ENCODE results near the gene ABCC10.
"Not testable (repeated sequence)": the region's sequence is repeated elsewhere in the genome, so short reads cannot be mapped to it uniquely, and the experiment has no call there.

ABCC10 gene, protein sequence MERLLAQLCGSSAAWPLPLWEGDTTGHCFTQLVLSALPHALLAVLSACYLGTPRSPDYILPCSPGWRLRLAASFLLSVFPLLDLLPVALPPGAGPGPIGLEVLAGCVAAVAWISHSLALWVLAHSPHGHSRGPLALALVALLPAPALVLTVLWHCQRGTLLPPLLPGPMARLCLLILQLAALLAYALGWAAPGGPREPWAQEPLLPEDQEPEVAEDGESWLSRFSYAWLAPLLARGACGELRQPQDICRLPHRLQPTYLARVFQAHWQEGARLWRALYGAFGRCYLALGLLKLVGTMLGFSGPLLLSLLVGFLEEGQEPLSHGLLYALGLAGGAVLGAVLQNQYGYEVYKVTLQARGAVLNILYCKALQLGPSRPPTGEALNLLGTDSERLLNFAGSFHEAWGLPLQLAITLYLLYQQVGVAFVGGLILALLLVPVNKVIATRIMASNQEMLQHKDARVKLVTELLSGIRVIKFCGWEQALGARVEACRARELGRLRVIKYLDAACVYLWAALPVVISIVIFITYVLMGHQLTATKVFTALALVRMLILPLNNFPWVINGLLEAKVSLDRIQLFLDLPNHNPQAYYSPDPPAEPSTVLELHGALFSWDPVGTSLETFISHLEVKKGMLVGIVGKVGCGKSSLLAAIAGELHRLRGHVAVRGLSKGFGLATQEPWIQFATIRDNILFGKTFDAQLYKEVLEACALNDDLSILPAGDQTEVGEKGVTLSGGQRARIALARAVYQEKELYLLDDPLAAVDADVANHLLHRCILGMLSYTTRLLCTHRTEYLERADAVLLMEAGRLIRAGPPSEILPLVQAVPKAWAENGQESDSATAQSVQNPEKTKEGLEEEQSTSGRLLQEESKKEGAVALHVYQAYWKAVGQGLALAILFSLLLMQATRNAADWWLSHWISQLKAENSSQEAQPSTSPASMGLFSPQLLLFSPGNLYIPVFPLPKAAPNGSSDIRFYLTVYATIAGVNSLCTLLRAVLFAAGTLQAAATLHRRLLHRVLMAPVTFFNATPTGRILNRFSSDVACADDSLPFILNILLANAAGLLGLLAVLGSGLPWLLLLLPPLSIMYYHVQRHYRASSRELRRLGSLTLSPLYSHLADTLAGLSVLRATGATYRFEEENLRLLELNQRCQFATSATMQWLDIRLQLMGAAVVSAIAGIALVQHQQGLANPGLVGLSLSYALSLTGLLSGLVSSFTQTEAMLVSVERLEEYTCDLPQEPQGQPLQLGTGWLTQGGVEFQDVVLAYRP (N-terminal part only)

DNA sequence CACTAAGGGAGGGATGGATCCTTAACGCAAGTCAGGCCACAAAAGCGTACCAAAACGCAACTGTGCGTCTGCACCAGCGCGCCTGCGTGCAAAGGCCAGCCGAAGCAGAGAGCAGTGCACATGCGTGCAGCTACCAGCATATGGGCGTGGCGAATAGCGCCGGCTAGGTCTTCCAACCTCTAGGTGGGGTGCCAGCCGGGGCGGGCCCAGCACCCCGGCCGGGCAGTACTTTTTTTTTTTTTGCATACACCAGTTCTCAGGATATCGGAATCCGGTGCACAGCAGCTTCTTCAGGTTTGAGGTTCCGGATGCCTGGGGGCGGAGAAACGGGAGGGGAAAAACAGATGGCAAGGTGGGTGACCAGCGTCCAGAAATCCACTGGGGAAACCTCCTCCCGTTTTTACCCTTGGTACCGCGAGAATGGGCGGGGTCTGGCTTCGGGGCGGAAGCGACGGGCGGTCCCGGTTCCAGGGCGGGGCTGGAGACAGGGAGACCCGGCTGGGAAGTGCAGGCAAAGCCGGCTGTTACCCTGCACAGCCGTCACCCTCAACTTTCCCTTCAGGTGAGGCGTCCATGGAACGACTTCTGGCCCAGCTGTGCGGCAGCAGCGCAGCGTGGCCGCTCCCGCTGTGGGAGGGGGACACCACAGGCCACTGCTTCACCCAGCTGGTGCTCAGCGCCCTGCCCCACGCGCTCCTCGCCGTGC lies at the start of gene ABCC10:
Gene ABCC10, plus strand, starts transcription at position 136 of the 706 bp plus-strand sequence. Its CDS starts 438 bp downstream, at position 574.
- peak; percentile 92 for DNase-seq

DNA sequence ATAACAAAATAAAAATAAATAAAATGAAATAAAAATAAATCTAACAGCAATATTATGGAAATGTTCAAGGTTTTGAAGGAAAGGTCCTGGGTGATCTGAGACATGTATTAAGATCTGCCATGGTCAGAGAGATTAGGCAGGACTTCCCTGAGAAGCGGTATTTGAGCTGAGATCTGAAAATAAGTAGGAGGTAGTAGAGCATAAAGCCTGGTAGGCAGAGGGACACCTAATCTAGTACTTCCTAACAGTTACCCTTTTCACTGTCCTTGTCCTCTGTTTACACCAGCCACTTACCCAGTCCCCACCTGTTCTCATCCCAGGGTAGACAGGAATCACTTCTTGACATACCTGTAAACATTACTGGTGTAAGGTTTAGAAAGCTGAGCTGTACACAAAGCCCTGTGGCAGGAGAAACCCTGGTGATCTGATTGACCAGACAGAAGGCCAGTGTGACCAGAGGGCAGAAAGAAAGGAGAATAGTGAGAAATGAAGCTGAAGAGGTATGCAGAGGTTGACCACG lies 49.6 kb upstream of the ABCC10 start:
- DNase-seq = no peak

DNA sequence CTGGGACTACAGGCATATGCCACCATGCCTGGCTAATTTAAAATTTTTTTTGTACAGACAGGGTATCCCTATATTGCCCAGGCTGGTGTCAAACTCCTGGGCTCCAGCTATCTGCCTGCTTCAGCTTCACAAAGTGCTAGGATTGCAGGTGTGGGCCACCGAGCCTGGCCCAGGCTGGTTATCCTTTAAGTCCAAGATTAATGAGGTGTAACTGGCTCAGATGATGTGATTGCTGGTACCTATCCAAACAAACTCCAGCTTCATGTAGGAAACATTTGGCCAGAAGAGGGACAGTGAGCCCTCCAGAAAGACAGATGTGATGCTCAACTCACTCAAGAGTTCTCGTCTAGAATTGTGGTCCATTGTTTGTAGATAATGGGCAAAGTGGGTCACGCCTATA lies 48.7 kb upstream of the ABCC10 start:
- no peak for DNase-seq

DNA sequence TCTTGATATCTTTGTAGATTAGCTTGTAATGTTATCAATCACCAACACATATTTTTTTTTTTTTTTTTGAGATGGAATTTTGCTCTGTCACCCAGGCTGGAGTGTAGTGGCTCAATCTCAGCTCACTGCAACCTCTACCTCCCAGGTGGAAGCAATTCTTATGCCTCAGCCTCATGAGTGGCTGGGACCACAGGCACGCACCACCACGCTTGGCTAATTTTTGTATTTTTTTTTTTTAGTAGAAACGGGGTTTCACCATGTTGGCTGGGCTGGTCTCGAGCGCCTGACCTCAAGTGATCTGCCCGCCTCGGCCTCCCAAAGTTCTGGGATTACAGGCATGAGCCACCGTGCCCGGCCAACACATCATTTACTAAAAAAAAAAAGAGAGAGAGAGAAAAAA lies 46.5 kb upstream of the ABCC10 start:
- not testable (repeated sequence) for DNase-seq

DNA sequence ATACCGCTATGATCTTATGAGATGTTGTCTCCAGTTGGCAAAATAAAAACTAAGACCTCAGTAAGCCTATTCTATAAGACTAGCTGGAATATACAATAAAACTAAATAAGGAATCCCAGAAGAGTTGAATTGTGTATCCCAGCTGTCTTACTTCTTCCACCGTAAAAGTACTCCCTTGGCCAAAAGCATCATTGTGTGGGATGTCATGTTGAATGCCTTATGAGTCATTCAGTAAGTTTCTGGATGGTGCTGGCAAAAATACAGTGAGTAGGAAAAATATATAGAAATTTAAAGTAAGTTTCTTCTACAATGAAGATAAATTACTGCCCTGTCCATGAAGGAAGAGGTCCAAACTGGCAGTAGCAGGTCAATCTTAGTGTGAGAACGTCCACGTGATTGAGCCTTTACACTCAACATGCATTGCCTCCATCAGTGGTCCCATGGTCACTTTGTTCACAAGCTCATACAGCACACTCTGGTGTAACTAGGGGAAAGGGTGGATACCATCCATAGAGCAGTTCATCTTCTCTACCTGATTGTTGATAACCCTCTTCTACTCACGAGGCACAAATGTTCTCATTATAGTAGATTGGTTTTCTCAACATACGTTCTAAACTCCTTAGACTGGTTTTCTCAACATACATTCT lies 44.2 kb upstream of the ABCC10 start:
- no peak for DNase-seq

DNA sequence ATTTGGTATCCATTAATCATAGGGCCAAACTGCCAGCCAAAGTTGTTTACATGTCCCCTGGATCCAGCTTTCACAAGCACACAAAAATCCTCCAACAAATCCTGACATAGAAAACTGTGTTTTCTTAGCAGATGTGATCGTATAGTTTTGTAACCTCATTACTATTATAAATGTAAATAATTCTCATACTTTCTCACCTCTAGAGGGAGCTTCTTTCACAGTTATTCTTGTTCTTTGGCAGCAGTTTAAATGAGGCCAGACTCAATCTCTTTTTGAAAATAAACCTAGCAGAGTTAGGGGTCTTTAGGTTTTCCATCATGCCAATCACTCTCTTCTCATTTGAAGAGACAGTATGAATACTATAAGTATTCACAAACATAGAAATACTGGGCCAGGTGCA lies 40.8 kb upstream of the ABCC10 start:
- no peak for DNase-seq

DNA sequence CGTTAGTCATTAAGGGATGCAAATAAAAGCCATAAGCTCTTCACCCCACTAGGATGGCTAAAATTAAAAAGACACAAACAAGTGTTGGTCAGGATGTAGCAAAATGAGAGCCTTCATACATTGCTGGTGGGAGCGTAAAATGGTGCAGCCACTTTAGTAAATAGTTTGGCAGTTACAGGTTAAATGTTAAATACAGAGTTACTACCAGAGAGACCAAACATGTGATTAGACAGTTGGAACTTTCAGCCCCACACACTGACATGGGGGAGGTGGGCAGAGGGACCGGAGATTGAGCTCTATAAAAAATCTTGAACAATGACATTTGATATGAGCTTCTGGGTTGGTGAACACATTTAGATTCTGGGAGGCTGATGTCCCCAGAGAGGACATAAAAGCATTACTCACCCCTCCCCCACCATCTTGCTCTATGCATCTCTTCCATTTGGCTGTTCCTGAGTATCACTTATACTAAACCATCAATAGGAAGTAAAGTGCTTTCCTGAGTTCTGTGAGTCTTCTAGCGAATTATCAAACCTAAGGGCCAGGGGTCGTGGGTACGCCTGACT lies 37.5 kb upstream of the ABCC10 start:
- no peak for DNase-seq

DNA sequence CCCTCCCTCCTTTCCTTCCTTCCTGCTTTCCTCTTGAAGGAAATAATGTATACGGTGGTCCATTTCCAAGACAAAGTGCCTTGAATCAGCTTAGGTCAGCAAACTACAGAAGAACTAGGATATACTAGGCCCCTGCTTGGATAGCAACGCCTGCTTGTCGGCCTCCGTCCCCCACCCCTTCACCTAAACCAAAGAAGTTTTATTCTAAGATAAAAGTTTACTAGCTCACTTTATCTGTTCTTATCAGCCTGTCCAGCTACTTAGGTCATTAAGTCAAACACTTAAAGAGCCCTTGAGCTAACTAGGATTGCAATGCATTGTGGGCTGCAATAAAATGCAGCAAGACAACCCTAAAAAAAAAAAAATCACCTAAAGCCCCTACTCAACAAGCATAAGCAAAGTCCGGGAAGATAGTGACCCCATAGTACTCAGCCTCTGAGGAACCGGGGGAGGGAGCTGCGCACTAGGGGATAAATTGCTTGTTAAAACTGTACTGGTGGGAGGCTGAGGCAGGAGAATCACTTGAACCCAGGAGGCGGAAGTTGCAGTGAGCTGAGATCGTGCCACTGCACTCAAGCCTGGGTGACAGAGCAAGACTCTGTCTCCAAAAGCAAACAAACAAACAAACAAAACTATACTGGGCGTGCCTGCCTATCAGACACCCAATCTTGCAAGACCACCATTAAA lies 36.4 kb upstream of the ABCC10 start:
- not testable (repeated sequence) for DNase-seq

DNA sequence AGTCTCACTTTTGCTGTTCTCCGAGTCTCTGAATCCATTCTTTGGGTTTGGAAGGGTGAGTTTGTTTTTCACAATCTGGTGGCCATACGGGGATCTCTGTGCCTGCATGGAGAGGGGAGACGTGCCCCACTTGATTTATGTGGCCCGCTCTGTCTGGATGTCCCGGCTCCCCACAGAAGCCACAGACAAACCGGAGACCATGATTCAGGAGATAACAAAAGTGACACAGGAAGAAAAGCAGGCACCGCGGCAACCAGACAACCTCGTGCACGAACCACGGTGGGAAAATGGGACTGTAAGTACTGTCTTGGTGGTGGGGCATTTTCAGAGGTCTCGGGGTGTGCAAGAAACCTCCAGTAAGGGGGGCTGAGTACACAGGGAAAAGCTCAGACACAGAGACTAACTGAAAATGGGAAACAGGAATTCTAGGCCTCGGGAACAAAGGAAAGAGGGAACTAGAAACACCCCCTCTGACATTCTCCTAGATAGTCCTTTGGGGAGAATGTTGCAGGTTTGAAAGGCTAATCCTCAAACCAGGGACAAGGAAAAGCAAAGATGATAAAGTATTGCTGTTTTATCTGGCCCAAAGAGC lies 35.8 kb upstream of the ABCC10 start:
- DNase-seq = peak; percentile 52

DNA sequence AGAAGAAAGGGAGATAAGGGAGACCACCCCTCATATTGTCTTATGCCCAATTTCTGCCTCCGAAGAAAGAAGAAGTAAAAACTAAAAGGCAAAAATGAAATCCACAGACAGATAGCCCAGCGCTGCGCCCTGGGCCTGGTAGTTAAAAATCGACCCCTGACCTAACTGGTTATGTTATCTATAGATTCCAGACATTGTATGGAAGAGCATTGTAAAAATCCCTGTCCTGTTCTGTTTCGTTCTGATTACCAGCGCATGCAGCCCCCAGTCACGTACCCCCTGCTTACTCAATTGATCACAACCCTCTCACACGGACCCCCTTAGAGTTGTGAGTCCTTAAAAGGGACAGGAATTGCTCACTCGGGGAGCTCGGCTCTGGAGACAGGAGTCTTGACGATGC lies 34.2 kb upstream of the ABCC10 start:
- DNase-seq = not testable (repeated sequence)

DNA sequence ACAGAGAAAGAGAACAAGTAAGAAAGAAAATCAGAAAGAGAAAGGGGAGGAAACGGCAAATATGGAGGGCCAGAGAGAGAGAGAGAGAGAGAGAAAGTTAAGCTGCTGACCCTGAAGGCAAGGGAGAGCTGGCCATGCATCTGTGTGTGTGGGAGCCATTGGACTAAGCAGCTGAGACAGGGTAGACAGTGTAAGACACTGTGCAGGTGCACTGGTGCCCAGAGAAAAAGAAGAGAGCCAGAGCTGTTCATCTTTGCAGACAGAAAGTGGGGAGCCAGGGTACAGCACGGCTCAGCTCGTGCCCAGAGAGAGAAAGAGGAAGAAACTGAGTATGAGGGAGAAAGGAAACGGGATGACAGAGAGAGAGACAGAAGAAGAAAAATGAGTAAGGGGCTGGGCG lies 33.7 kb upstream of the ABCC10 start:
- DNase-seq = no peak

DNA sequence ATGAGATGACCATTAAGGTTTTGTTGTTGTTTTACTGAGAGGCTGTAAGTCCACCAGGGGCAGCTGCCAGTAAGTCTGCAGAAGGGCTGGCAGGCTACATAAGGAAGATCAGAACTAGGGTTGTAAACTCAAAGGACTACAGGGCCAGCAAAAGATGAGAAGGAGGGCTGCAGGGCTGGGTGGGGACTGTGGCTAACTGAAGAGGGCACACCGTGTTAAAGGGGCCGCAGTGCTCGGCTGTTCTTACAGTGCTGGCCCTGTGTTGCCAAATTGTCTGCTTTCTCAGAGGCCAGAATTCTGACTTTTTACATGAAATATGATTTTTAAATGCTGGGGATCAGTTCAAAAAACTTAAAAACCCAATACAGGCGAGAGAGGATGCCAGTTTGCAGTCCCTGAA lies 32.4 kb upstream of the ABCC10 start:
- no peak for DNase-seq

DNA sequence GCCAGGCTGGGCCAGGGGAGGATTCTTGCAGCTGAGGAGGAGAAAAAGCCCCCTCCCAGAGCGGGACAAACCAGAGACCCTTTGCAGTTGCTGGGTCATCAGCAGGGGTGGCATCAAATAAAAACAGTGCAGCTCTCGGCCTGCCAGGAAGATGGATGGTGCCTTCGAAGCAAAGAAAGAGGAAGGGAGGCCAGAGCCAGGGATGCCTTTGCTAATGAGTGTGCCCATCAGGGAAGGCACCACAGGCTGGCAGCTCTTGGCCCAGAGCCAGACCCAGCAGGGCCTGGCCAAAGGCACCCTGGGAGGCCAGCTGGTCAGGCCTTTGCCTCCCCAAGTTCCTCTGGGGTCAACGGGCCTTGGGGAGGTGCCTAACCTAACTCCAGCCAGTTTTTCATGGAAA lies 31.6 kb upstream of the ABCC10 start:
- DNase-seq = no peak

DNA sequence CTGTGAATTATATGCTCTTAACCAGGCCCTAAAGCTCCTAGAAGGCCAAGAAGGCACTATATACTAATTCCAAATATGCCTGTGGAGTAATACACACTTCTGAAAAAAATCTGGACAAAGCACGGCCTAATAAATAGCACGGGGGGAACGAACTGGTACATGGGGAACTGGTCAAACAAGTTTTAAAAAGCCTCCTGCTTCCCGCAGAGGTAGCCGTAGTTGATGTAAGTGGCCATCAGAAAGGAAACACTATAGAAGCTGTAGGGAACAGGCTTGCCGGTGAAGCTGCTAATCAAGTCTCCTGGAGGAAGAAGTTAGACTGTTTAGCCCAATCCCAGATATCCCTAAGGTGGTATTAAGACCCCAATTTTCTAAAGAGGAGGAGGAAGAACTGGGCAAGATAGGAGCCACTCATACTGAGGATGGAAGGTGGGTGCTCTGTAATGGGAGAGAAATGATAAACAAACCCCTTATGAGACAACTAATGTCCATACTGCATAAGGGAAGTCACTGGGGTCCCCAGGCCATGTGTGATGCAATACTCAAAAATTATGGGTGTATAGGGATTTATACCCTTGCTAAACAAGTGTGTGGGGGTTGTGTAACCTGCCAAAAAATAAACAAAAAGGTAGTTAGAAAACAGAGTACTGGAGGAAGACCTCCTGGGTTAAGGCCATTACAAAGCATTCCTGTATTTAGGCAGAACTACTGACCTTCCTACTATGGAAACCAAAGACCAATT lies 30.8 kb upstream of the ABCC10 start:
- no peak for DNase-seq

DNA sequence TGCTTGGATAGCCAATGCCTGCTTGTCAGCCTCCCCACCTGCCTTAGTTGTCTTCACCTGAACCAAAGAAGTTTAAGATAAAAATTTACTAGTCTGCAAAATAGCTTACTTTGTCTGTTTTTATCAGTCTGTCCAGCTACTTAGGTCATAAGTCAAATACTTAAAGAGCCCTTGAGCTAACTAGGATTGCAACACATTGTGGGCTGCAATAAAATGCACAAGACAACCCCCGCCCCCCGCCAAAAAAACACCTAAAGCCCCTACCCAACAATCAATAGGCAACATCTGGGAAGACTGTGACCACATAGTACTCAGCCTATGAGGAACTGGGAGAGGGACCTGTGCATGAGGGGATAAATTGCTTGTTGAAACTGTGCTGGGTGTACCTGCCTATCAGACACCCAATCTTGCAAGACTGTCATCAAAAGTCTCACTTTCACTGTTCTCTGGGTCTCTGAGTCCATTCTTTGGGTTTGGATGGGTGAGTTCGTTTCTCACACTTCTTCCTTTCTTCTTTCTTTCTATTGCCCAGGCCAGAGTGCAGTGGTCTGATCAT lies 27.3 kb upstream of the ABCC10 start:
- no peak for DNase-seq

DNA sequence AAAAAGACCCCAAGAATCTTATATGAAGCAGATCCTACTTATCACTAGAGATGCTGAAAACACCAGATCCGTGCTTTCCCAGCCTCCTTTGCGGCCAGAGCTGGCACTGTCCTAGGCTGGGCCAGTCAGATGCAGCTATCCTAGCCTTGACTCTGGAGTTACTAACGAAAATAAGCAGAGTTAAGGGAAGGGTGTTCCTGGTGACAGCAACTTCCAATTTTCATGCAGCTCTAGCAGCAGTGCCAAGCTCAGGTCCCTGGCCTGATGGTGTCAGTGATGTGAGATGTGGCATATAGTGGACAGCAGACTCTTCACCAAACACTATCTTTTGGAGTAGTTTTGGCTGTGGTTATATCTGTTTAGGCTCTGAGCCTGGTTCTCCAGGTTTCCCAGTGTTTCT lies 25.6 kb upstream of the ABCC10 start:
- no peak for DNase-seq

DNA sequence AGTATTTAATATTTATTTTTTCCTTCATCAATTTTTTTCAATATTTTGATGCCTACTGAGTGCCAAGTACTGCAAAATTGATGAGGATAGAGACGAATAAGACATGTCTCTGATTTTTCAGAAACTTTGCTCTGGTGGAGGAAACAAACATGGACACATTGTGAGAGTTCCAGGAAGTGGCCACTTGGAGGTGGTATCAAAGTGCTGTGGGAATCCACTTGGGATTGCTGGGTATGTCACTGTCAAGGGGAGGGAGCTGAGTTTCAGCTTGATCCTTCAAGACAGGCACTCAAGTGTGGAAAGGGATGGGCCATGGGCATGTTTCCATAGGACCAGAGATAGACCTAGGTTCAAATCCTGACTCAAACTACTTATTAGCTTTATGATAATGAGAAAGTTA lies 24.5 kb upstream of the ABCC10 start:
- no peak for DNase-seq

DNA sequence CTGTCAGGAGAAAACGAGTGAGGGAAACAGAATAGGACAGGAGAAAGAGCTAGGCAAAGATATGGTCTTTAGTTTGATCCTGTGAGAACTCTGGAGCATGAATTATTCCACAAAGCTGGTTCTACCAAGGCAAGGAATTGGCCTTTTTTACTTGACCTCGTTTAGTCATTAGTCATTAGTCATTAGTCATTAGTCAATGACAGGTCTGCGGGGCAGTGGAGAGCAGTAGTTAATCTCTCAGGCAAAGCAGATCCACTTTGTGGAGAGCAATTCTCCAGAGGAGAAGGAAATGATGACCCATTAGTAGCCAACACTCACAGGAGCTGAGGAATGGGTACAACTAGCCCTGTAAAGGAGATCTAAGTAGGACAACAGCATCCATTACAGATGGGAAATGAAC lies 22.0 kb upstream of the ABCC10 start:
- DNase-seq = no peak

DNA sequence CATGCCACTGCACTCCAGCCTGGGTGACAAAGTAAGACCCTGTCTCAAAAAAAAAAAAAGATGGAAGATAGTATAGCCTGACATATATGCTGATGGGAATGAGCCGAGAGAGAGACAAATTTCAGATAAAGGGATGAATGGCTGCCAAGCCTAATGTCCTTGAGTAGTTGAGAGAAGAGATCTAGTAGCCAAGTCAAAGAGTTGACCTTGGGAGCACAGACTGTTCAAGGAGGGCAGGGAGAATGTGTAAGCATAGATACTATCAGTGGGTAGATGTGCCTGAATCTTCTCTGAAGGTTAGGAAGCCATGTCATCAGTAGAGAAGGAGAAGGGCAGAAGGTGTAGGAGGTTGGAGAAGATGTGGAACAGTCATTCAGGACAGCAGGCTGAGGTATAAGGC lies 20.0 kb upstream of the ABCC10 start:
- DNase-seq = no peak
